ENCODE results near the gene MAN2A1. TPM values are rescaled to one million over a fixed set of nuclear protein-coding genes. Genes with fewer than 3 reads are reported as not detected.

The MAN2A1 gene
- total RNA-seq, 1 experiment from 2014 or later = 21.8 TPM

DNA sequence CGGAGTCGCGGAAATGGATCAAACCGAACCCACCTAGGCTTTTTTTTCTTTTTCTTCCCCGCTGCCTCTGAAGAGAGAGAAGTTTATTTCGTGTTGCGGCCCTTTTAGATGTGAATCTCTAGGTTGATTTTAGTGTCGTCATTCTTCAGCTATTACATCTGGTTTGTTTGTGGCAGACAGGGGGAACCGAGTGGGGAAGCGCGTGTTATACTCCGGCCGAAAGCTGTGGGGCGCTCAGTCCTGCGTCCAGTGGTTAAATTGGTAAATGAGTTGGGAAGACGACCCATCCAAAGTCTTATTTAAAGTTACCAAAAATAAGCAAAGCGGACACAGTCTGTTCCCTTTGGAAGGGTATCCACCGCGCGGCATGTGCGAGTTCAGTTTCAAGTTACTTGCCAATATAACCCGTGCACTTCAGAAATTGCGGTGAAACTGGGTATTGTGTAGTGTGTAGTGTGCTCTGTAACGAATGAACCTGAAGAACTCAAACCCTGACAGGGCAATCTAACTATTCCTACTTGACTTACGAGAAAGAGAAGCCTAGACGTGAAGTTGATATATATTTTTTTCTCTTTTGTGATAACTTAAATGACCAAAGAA lies 1.3 kb downstream of the MAN2A1 start:
- peak; percentile 61 for DNase-seq
- no peaks in the 10 kb centered on the region for H3K36me3 ChIP-seq (ENCODE audit: low read depth, low read length)
- H3K4me1 ChIP-seq (ENCODE audit: insufficient read depth, low read length) = peaks cover 37% of the 10 kb centered on the region
- peak overlapping the region; percentile 76 for H3K9ac ChIP-seq (ENCODE audit: low read length)
- peaks cover 58% of the 10 kb centered on the region for H3K79me2 ChIP-seq (ENCODE audit: low read length)
- CTCF ChIA-PET = interaction anchor here (0.5 to 0.7 kb wide), 3 partner anchors 111 to 834 kb away, joined by 3 to 4 read pairs (median 3); no protein-coding TSS in a partner anchor
- peak overlapping the region; percentile 96 for H2AFZ ChIP-seq (ENCODE audit: low read length)
- peak; percentile 29 for ATAC-seq
- no peak overlapping the region for H3K27ac ChIP-seq (ENCODE audit: low read length)
- H3K4me3 ChIP-seq (ENCODE audit: low read length) = peak overlapping the region; percentile 98
- POLR2A ChIA-PET (ENCODE audit: unreplicated experiment) = interaction anchor here (0.8 kb wide), 1 partner anchor 141 kb away, joined by 12 read pairs; no protein-coding TSS in a partner anchor
- H3F3A ChIP-seq (ENCODE audit: low read length, unreplicated experiment) = no peaks in the 10 kb centered on the region
- TF ChIP-seq, protein P1, sequence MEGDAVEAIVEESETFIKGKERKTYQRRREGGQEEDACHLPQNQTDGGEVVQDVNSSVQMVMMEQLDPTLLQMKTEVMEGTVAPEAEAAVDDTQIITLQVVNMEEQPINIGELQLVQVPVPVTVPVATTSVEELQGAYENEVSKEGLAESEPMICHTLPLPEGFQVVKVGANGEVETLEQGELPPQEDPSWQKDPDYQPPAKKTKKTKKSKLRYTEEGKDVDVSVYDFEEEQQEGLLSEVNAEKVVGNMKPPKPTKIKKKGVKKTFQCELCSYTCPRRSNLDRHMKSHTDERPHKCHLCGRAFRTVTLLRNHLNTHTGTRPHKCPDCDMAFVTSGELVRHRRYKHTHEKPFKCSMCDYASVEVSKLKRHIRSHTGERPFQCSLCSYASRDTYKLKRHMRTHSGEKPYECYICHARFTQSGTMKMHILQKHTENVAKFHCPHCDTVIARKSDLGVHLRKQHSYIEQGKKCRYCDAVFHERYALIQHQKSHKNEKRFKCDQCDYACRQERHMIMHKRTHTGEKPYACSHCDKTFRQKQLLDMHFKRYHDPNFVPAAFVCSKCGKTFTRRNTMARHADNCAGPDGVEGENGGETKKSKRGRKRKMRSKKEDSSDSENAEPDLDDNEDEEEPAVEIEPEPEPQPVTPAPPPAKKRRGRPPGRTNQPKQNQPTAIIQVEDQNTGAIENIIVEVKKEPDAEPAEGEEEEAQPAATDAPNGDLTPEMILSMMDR (conservative IDR thresholded peaks at IDR 0.05; ENCODE audit: low read depth, low read length) = peak; percentile 66
- TF ChIP-seq EZH2phosphoT487 (IDR thresholded peaks at IDR 0.05; ENCODE audit: borderline replicate concordance, low read length) = no peak
- H3K9me3 ChIP-seq (ENCODE audit: low read length) = no peaks in the 10 kb centered on the region
- intact Hi-C loops (cut with micrococcal nuclease) = loop anchor here (1.0 to 10.0 kb wide), 4 partner anchors 153 to 724 kb away; no protein-coding TSS in a partner anchor
- BruUV-seq (replicated peaks) = TSS peak; percentile 64
- H4K20me1 ChIP-seq (ENCODE audit: low read length) = peaks cover 20% of the 10 kb centered on the region; the same call in 1 of the 2 replicates
- H3K27me3 ChIP-seq (ENCODE audit: low read length) = no peaks in the 10 kb centered on the region
- no peaks in the 10 kb centered on the region for H3K9me2 ChIP-seq (replicated peaks; ENCODE audit: low read length)
- peak overlapping the region; percentile 96 for H3K4me2 ChIP-seq (ENCODE audit: low read length)

DNA sequence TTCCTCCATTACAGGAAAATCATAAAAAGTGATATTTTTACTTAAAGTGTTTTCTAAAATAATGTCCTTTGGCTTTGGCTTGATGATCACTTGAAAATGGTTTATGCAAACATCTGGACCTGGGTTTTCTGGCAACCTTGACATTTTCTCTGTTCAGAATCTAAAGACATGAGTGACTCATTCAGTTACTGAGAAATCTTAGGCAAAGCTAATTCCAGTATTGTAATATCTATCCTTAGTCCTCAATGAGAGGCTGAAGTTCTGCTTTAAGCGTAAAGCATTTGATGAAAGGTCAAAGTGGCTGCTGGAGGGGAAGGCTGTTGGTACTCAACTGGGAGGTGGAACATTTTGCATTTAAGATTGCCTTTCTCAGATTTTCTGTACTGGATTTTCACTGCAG lies 2.3 kb downstream of the MAN2A1 start:
- H3K9me3 ChIP-seq (ENCODE audit: low read length) = no peaks in the 10 kb centered on the region
- H3F3A ChIP-seq (ENCODE audit: low read length, unreplicated experiment) = no peaks in the 10 kb centered on the region
- peak overlapping the region; percentile 96 for H3K4me2 ChIP-seq (ENCODE audit: low read length)
- H3K9me2 ChIP-seq (replicated peaks; ENCODE audit: low read length) = no peaks in the 10 kb centered on the region
- peak; percentile 34 for DNase-seq
- ATAC-seq = no peak
- no peak overlapping the region; the same call in 1 of the 2 replicates for H3K9ac ChIP-seq (ENCODE audit: low read length)
- H4K20me1 ChIP-seq (ENCODE audit: low read length) = peaks cover 20% of the 10 kb centered on the region; the same call in 1 of the 2 replicates
- no peak overlapping the region for H2AFZ ChIP-seq (ENCODE audit: low read length)
- H3K36me3 ChIP-seq (ENCODE audit: low read depth, low read length) = no peaks in the 10 kb centered on the region
- ChIA-PET POLR2A (ENCODE audit: unreplicated experiment) (no interaction called here), CTCF (interaction anchor here (0.7 kb wide), 1 partner anchor 135 kb away, joined by 4 read pairs; no protein-coding TSS in a partner anchor)
- H3K27ac ChIP-seq (ENCODE audit: low read length) = no peak overlapping the region
- BruUV-seq (replicated peaks) = no TSS peak
- intact Hi-C loops (cut with micrococcal nuclease) = loop anchor here (1.0 to 10.0 kb wide), 4 partner anchors 152 to 723 kb away; no protein-coding TSS in a partner anchor
- H3K4me1 ChIP-seq (ENCODE audit: insufficient read depth, low read length) = peaks cover 37% of the 10 kb centered on the region
- TF ChIP-seq, protein P1 (conservative IDR thresholded peaks at IDR 0.05; ENCODE audit: low read depth, low read length) = no peak
- no peak for TF ChIP-seq EZH2phosphoT487 (IDR thresholded peaks at IDR 0.05; ENCODE audit: borderline replicate concordance, low read length)
- TF ChIP-seq EZH2 (IDR thresholded peaks at IDR 0.05; ENCODE audit: low read length, unreplicated experiment) = no peak
- H3K4me3 ChIP-seq (ENCODE audit: low read length) = peak overlapping the region; percentile 98
- no peaks in the 10 kb centered on the region for H3K27me3 ChIP-seq (ENCODE audit: low read length)
- peaks cover 67% of the 10 kb centered on the region for H3K79me2 ChIP-seq (ENCODE audit: low read length)

DNA sequence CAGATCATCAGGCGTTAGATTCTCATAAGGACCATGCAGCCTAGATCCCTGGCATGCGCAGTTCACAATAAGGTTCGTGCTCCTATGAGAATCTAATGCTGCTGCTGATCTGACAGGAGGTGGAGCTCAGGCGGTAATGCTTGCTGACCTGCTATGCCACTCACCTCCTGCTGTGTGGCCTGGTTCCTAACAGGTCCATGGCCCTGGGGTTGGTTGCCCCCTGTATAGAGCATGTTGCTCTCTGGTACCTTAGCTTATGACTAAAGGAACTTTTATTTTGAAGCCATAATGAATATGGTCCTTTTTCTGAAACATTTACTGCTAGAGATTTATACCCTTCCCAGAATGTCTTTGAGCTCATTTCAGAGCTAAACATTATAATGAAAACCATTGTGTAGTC lies 3.1 kb downstream of the MAN2A1 start:
- Histone ChIP-seq H3K79me2 (ENCODE audit: low read length) (peaks cover 76% of the 10 kb centered on the region), H3K4me1 (ENCODE audit: insufficient read depth, low read length) (peaks cover 37% of the 10 kb centered on the region), H3K9me2 (replicated peaks; ENCODE audit: low read length) (no peaks in the 10 kb centered on the region), H3F3A (ENCODE audit: low read length, unreplicated experiment) (no peaks in the 10 kb centered on the region), H3K4me3 (ENCODE audit: low read length) (no peak overlapping the region), H3K4me2 (ENCODE audit: low read length) (peak overlapping the region; percentile 16; the same call in 1 of the 2 replicates), H3K9ac (ENCODE audit: low read length) (no peak overlapping the region), H3K27ac (ENCODE audit: low read length) (no peak overlapping the region), H3K36me3 (ENCODE audit: low read depth, low read length) (no peaks in the 10 kb centered on the region), H3K27me3 (ENCODE audit: low read length) (no peaks in the 10 kb centered on the region), H4K20me1 (ENCODE audit: low read length) (peaks cover 20% of the 10 kb centered on the region; the same call in 1 of the 2 replicates), H2AFZ (ENCODE audit: low read length) (no peak overlapping the region), H3K9me3 (ENCODE audit: low read length) (no peaks in the 10 kb centered on the region)
- DNase-seq (no peak), ATAC-seq (no peak)
- intact Hi-C loops (cut with micrococcal nuclease) = loop anchor here (5.0 to 10.0 kb wide), 3 partner anchors 174 to 722 kb away; no protein-coding TSS in a partner anchor
- no TSS peak for BruUV-seq (replicated peaks)
- ChIA-PET POLR2A (ENCODE audit: unreplicated experiment) (interaction anchor here (0.6 to 0.7 kb wide), 4 partner anchors 45 to 606 kb away, joined by 4 to 23 read pairs (median 9); no protein-coding TSS in a partner anchor), CTCF (interaction anchor here (0.5 kb wide), 1 partner anchor 151 kb away, joined by 3 read pairs; no protein-coding TSS in a partner anchor)
- TF ChIP-seq EZH2 (IDR thresholded peaks at IDR 0.05; ENCODE audit: low read length, unreplicated experiment) = no peak
- TF ChIP-seq, protein P1 (conservative IDR thresholded peaks at IDR 0.05; ENCODE audit: low read depth, low read length) = no peak
- no peak for TF ChIP-seq EZH2phosphoT487 (IDR thresholded peaks at IDR 0.05; ENCODE audit: borderline replicate concordance, low read length)
